Measurements from ENCODE around the gene MACF1.

The MACF1 gene

DNA sequence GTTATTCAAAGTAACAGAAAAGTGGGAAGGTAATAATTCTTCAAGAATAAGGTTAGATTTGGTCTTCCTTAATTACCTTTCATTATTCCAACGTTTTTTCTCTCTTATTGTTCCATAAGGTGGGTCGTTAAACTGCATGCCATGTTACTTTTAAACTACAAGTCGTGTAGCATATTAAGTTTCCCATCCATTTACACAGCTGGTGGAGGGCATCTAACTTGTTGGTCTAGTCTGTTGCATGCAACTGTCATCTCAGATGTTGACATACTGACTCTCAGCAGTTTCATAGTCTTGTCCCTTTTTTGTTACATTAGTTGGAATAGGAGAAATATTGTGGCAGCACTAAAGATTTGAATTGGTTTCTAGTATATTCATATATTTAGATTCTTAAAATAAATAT lies 232.3 kb downstream of the MACF1 start:
- Histone ChIP-seq H3K9me3 (ENCODE audit: control insufficient read depth, low read length) (no peaks in the 10 kb centered on the region), H3K79me1 (replicated peaks; ENCODE audit: low read length, poor library complexity, severe bottlenecking) (peaks cover 1% of the 10 kb centered on the region), H3K14ac (ENCODE audit: low read length in 2 of 2) (no peak overlapping the region), H3K4me1 (ENCODE audit: control insufficient read depth, insufficient read depth, low read depth, low read length) (peaks cover 8% of the 10 kb centered on the region), H2BK120ac (ENCODE audit: low read depth, low read length) (no peak overlapping the region), H4K8ac (ENCODE audit: low read length) (no peak overlapping the region), H3K27ac (ENCODE audit: low read length, poor library complexity, severe bottlenecking) (no peak overlapping the region), H3K4me3 (ENCODE audit: insufficient read depth in 1 of 2, low read depth in 1 of 2, low read length in 2 of 2) (no peak overlapping the region), H3K18ac (ENCODE audit: low read depth in 1 of 2, low read length in 2 of 2) (no peak overlapping the region), H3K27me3 (ENCODE audit: control insufficient read depth in 1 of 2, insufficient read depth in 1 of 2, low read length in 2 of 2) (no peaks in the 10 kb centered on the region), H2AK5ac (ENCODE audit: low read length, severe bottlenecking) (no peak overlapping the region), H3K9ac (ENCODE audit: low read length) (no peak overlapping the region), H3K4ac (ENCODE audit: low read depth in 1 of 2, low read length in 2 of 2) (no peak overlapping the region), H3K4me2 (ENCODE audit: low read length, poor library complexity, severe bottlenecking) (no peak overlapping the region), H2BK5ac (ENCODE audit: low read depth, low read length, poor library complexity, severe bottlenecking) (no peak overlapping the region), H2BK15ac (ENCODE audit: low read depth, poor library complexity, severe bottlenecking) (no peak overlapping the region), H2AFZ (ENCODE audit: low read depth, low read length) (no peak overlapping the region), H3K23ac (ENCODE audit: low read length in 2 of 2) (no peak overlapping the region), H3K36me3 (ENCODE audit: control insufficient read depth in 1 of 2, insufficient read depth in 2 of 2, low read depth in 1 of 2, low read length in 2 of 2) (peaks cover 30 to 93% of the 10 kb centered on the region in 2 experiments), H4K91ac (ENCODE audit: low read length) (no peak overlapping the region), H2BK12ac (ENCODE audit: low read length in 2 of 2) (no peak overlapping the region)
- no peak for DNase-seq
- WGBS: 100% methylated on average over 3 of the region's 3 CpGs

DNA sequence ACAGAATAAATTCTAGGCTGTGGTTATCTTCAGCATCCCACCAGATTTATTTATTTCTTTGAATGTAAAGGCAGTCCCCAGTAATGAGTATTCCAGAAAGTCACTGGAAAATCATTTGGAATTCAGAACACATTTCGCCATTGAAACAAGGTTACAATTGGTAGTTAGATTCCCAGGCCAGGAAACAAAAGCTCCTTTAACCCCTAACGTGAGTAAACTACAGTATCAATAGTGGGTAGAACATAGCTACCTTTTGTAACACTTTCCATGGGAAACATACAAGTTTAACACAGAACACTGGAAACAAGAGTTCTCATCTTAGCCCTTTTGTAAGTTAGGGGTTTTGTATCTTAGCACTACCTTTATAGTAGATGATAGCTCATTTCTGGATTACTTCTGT lies 233.5 kb downstream of the MACF1 start:
- Histone ChIP-seq H2AK5ac (ENCODE audit: low read length, severe bottlenecking) (no peak overlapping the region), H3K4me1 (ENCODE audit: control insufficient read depth, insufficient read depth, low read depth, low read length) (peaks cover 6% of the 10 kb centered on the region), H3K4me3 (ENCODE audit: insufficient read depth in 1 of 2, low read depth in 1 of 2, low read length in 2 of 2) (no peak overlapping the region), H4K91ac (ENCODE audit: low read length) (no peak overlapping the region), H3K79me1 (replicated peaks; ENCODE audit: low read length, poor library complexity, severe bottlenecking) (peaks cover 3% of the 10 kb centered on the region), H3K36me3 (ENCODE audit: control insufficient read depth in 1 of 2, insufficient read depth in 2 of 2, low read depth in 1 of 2, low read length in 2 of 2) (peaks cover 36 to 93% of the 10 kb centered on the region in 2 experiments), H3K4ac (ENCODE audit: low read depth in 1 of 2, low read length in 2 of 2) (no peak overlapping the region), H2BK15ac (ENCODE audit: low read depth, poor library complexity, severe bottlenecking) (no peak overlapping the region), H2BK12ac (ENCODE audit: low read length in 2 of 2) (no peak overlapping the region), H3K14ac (ENCODE audit: low read length in 2 of 2) (no peak overlapping the region), H2BK5ac (ENCODE audit: low read depth, low read length, poor library complexity, severe bottlenecking) (no peak overlapping the region), H3K4me2 (ENCODE audit: low read length, poor library complexity, severe bottlenecking) (no peak overlapping the region), H3K23ac (ENCODE audit: low read length in 2 of 2) (no peak overlapping the region), H2BK120ac (ENCODE audit: low read depth, low read length) (no peak overlapping the region), H3K9me3 (ENCODE audit: control insufficient read depth, low read length) (no peaks in the 10 kb centered on the region), H3K9ac (ENCODE audit: low read length) (no peak overlapping the region), H4K8ac (ENCODE audit: low read length) (no peak overlapping the region), H3K27me3 (ENCODE audit: control insufficient read depth in 1 of 2, insufficient read depth in 1 of 2, low read length in 2 of 2) (no peaks in the 10 kb centered on the region), H3K27ac (ENCODE audit: low read length, poor library complexity, severe bottlenecking) (no peak overlapping the region), H3K18ac (ENCODE audit: low read depth in 1 of 2, low read length in 2 of 2) (no peak overlapping the region), H2AFZ (ENCODE audit: low read depth, low read length) (no peak overlapping the region)
- DNase-seq: no peak
- 100% methylated on average over 1 of the region's 2 CpGs for WGBS

DNA sequence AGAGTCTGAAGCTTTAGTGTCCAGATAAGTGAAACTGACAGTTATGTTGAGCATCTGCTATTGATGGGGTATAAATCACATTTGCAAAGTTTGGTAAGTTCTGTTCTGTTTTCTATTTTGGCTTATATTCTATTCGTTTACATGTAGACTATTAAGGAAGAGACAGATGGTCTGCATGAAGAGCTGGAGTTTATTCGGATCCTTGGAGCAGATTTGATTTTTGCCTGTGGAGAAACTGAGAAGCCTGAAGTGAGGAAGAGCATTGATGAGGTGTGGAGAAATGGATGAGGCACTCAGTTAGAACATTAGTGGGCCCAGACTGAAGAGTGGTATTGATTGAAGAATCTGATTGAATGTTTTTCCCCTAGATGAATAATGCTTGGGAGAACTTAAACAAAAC lies 236.4 kb downstream of the MACF1 start:
- H3K27ac ChIP-seq (ENCODE audit: low read length, poor library complexity, severe bottlenecking): no peak overlapping the region
- no peak overlapping the region for H2BK15ac ChIP-seq (ENCODE audit: low read depth, poor library complexity, severe bottlenecking)
- H3K79me1 ChIP-seq (replicated peaks; ENCODE audit: low read length, poor library complexity, severe bottlenecking): peaks cover 3% of the 10 kb centered on the region
- no peak overlapping the region for H2BK12ac ChIP-seq (ENCODE audit: low read length in 2 of 2)
- H2AK5ac ChIP-seq (ENCODE audit: low read length, severe bottlenecking): no peak overlapping the region
- no peak overlapping the region for H2BK5ac ChIP-seq (ENCODE audit: low read depth, low read length, poor library complexity, severe bottlenecking)
- H3K14ac ChIP-seq (ENCODE audit: low read length in 2 of 2): no peak overlapping the region
- H3K18ac ChIP-seq (ENCODE audit: low read depth in 1 of 2, low read length in 2 of 2): no peak overlapping the region
- no peaks in the 10 kb centered on the region for H3K4me1 ChIP-seq (ENCODE audit: control insufficient read depth, insufficient read depth, low read depth, low read length)
- no peak for DNase-seq
- 99% methylated on average over 2 of the region's 2 CpGs for WGBS
- H3K27me3 ChIP-seq (ENCODE audit: control insufficient read depth in 1 of 2, insufficient read depth in 1 of 2, low read length in 2 of 2): no peaks in the 10 kb centered on the region
- no peak overlapping the region for H2AFZ ChIP-seq (ENCODE audit: low read depth, low read length)
- H3K36me3 ChIP-seq (ENCODE audit: control insufficient read depth in 1 of 2, insufficient read depth in 2 of 2, low read depth in 1 of 2, low read length in 2 of 2): peaks cover 39 to 93% of the 10 kb centered on the region in 2 experiments
- no peak overlapping the region for H4K91ac ChIP-seq (ENCODE audit: low read length)
- H3K9ac ChIP-seq (ENCODE audit: low read length): no peak overlapping the region
- H3K9me3 ChIP-seq (ENCODE audit: control insufficient read depth, low read length): no peaks in the 10 kb centered on the region
- no peak overlapping the region for H4K8ac ChIP-seq (ENCODE audit: low read length)
- H3K4ac ChIP-seq (ENCODE audit: low read depth in 1 of 2, low read length in 2 of 2): no peak overlapping the region
- no peak overlapping the region for H3K4me3 ChIP-seq (ENCODE audit: insufficient read depth in 1 of 2, low read depth in 1 of 2, low read length in 2 of 2)
- H2BK120ac ChIP-seq (ENCODE audit: low read depth, low read length): no peak overlapping the region
- no peak overlapping the region for H3K4me2 ChIP-seq (ENCODE audit: low read length, poor library complexity, severe bottlenecking)
- no peak overlapping the region for H3K23ac ChIP-seq (ENCODE audit: low read length in 2 of 2)

DNA sequence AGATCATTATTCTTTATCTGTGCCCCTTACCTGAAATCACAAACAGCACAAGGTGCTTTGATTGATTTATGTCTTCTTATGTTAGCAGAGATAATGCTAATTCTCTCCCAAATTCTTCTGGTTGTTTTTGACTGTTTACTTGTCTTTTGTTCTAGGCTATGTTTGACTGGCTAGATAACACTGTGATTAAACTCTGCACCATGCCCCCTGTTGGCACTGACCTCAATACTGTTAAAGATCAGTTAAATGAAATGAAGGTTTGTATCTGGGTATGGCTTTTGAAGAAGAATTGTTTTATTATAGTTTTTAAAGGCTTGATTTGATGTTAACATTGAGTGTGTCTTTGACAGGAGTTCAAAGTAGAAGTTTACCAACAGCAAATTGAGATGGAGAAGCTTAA lies 237.3 kb downstream of the MACF1 start:
- no peak overlapping the region for H2BK15ac ChIP-seq (ENCODE audit: low read depth, poor library complexity, severe bottlenecking)
- peaks cover 39 to 93% of the 10 kb centered on the region in 2 experiments for H3K36me3 ChIP-seq (ENCODE audit: control insufficient read depth in 1 of 2, insufficient read depth in 2 of 2, low read depth in 1 of 2, low read length in 2 of 2)
- H3K4me2 ChIP-seq (ENCODE audit: low read length, poor library complexity, severe bottlenecking): no peak overlapping the region
- no peak overlapping the region for H3K14ac ChIP-seq (ENCODE audit: low read length in 2 of 2)
- no peak overlapping the region for H2BK5ac ChIP-seq (ENCODE audit: low read depth, low read length, poor library complexity, severe bottlenecking)
- no peak overlapping the region for H2AK5ac ChIP-seq (ENCODE audit: low read length, severe bottlenecking)
- no peak overlapping the region for H4K8ac ChIP-seq (ENCODE audit: low read length)
- no peaks in the 10 kb centered on the region for H3K4me1 ChIP-seq (ENCODE audit: control insufficient read depth, insufficient read depth, low read depth, low read length)
- H3K4me3 ChIP-seq (ENCODE audit: insufficient read depth in 1 of 2, low read depth in 1 of 2, low read length in 2 of 2): no peak overlapping the region
- H2BK12ac ChIP-seq (ENCODE audit: low read length in 2 of 2): no peak overlapping the region
- peaks cover 3% of the 10 kb centered on the region for H3K79me1 ChIP-seq (replicated peaks; ENCODE audit: low read length, poor library complexity, severe bottlenecking)
- H3K18ac ChIP-seq (ENCODE audit: low read depth in 1 of 2, low read length in 2 of 2): no peak overlapping the region
- no peaks in the 10 kb centered on the region for H3K9me3 ChIP-seq (ENCODE audit: control insufficient read depth, low read length)
- no peak overlapping the region for H3K23ac ChIP-seq (ENCODE audit: low read length in 2 of 2)
- no peak overlapping the region for H3K4ac ChIP-seq (ENCODE audit: low read depth in 1 of 2, low read length in 2 of 2)
- DNase-seq: no peak
- H3K9ac ChIP-seq (ENCODE audit: low read length): no peak overlapping the region
- no peaks in the 10 kb centered on the region for H3K27me3 ChIP-seq (ENCODE audit: control insufficient read depth in 1 of 2, insufficient read depth in 1 of 2, low read length in 2 of 2)
- H4K91ac ChIP-seq (ENCODE audit: low read length): no peak overlapping the region
- no peak overlapping the region for H2BK120ac ChIP-seq (ENCODE audit: low read depth, low read length)
- no peak overlapping the region for H3K27ac ChIP-seq (ENCODE audit: low read length, poor library complexity, severe bottlenecking)
- no peak overlapping the region for H2AFZ ChIP-seq (ENCODE audit: low read depth, low read length)

Measured in mesenchymal stem cell (in vitro differentiated cells and primary cell).